CD4-positive, alpha-beta T cell (primary cell): ENCODE data around the gene ZBTB33. TPM values are rescaled to one million over a fixed set of nuclear protein-coding genes. Genes with fewer than 3 reads are reported as not detected.

Experiments used
- ATAC-seq: fragments of 200-7000 bp; cut with Tn5 transposase; one replicate; pipeline ENCODE4 v1.10.0; 2022; ENCODE audit warnings: mild to moderate bottlenecking; ENCODE audit not compliant: poor library complexity
- CTCF ChIA-PET: fragments of 350-600 bp; sonication (Branson Sonifier 250); formaldehyde crosslinking; loops from one replicate; lab custom pipeline; 2021; ENCODE audit warnings: antibody characterized with exemption, inconsistent platforms; lab: Charles Lee
- POLR2A ChIA-PET: fragments of 350-600 bp; sonication (Branson Sonifier 250); formaldehyde crosslinking; loops from one replicate; lab custom pipeline; 2021; ENCODE audit warnings: antibody characterized with exemption, inconsistent platforms; lab: Charles Lee
- DNase-seq, 14 experiments: peaks; one replicate each; pipeline ENCODE4 v3.0.0-alpha.2; 2013 to 2020; ENCODE audit warnings: mixed read lengths in 2 of 14
- H3K27ac ChIP-seq, 2 donors: one replicate each; pipeline versions ENCODE4 v1.5.1 to v1.7.0; 2013; ENCODE audit warnings: low read length in 2 of 2, low read depth in 1 of 2, mild to moderate bottlenecking in 1 of 2
- H3K27me3 ChIP-seq, 2 experiments: 1 replicate in 1 of 2; 2 replicates in 1 of 2; pipeline versions ENCODE4 v1.6.1 to v1.7.0; 2013; ENCODE audit warnings: low read length in 2 of 2, control low read depth in 1 of 2, mild to moderate bottlenecking in 1 of 2, moderate library complexity in 1 of 2; ENCODE audit not compliant: insufficient read depth in 2 of 2, control insufficient read depth in 1 of 2
- H3K36me3 ChIP-seq: one replicate; pipeline ENCODE4 v1.6.1; 2013; ENCODE audit warnings: low read length, control low read depth; ENCODE audit not compliant: insufficient read depth
- H3K4me1 ChIP-seq: one replicate; pipeline ENCODE4 v1.6.1; 2013; ENCODE audit warnings: low read length, control low read depth; ENCODE audit not compliant: insufficient read depth
- H3K4me3 ChIP-seq: one replicate; pipeline ENCODE4 v1.5.1; 2013; ENCODE audit warnings: mild to moderate bottlenecking, low read length, moderate library complexity
- H3K9me3 ChIP-seq, 2 experiments: 1 replicate in 1 of 2; 2 replicates in 1 of 2; pipeline versions ENCODE4 v1.6.1 to v1.7.0; 2013; ENCODE audit warnings: low read length in 2 of 2, mild to moderate bottlenecking in 2 of 2, control low read depth in 1 of 2, moderate library complexity in 1 of 2; ENCODE audit not compliant: control insufficient read depth in 1 of 2, insufficient read depth in 1 of 2
- H3K27ac Mint-ChIP-seq: one replicate; pipeline ENCODE4 v1.8.0; 2020; ENCODE audit warnings: mixed read lengths
- H3K27me3 Mint-ChIP-seq: one replicate; pipeline ENCODE4 v1.8.0; 2021; ENCODE audit warnings: mixed read lengths
- H3K36me3 Mint-ChIP-seq: one replicate; pipeline ENCODE4 v1.8.0; 2021; ENCODE audit warnings: low read depth, mixed read lengths
- H3K4me1 Mint-ChIP-seq: one replicate; pipeline ENCODE4 v1.8.0; 2021; ENCODE audit warnings: low read depth, mixed read lengths
- H3K4me3 Mint-ChIP-seq: one replicate; pipeline ENCODE4 v1.8.0; 2020; ENCODE audit warnings: mild to moderate bottlenecking, mixed read lengths
- H3K9me3 Mint-ChIP-seq: one replicate; pipeline ENCODE4 v1.8.0; 2020; ENCODE audit warnings: mixed read lengths
- CTCF ChIP-seq: fragments of 200-600 bp; IDR thresholded peaks from one replicate; pipeline ENCODE4 v1.8.0; 2022; ENCODE audit warnings: antibody characterized with exemption, mild to moderate bottlenecking
- intact Hi-C, 2 experiments: fragments of 100-400 bp; cut with DNase I in 1 of 2; cut with micrococcal nuclease in 1 of 2; formaldehyde crosslinking; loops; one replicate each; pipeline versions ENCODE4 v1.15.1 to v1.9.0; 2023 to 2025; cut with DNase I, micrococcal nuclease
- total RNA-seq, 174 experiments: library from RNA in 2 of 174; stranded (reverse) in 2 of 174; gene quantifications; one replicate each; pipeline ENCODE4 v1.2.3 and lab custom pipeline; 2021 to 2026

Gene ZBTB33
- total RNA-seq, 2 experiments from 2014 or later = 31.6 to 32.7 TPM

GRCh38 chrX:120286733-120287512 lies 36.3 kb downstream of the ZBTB33 start:
- H3K27ac ChIP-seq = no peak overlapping the region
- intact Hi-C loops = no loop called here
- CTCF ChIA-PET = no interaction called here

GRCh38 chrX:120287513-120288112 lies 37.0 kb downstream of the ZBTB33 start:
- H3K4me3 Mint-ChIP-seq = no peak overlapping the region
- ATAC-seq (no peak), DNase-seq (no peak)
- POLR2A ChIA-PET = no interaction called here
- H3K27ac Mint-ChIP-seq = no peak overlapping the region
- H3K9me3 Mint-ChIP-seq = no peaks in the 10 kb centered on the region
- no peak for TF ChIP-seq CTCF
- H3K4me1 ChIP-seq = no peaks in the 10 kb centered on the region
- H3K27me3 Mint-ChIP-seq = no peaks in the 10 kb centered on the region
- intact Hi-C loops = no loop called here
- H3K27me3 ChIP-seq = no peaks in the 10 kb centered on the region
- H3K36me3 ChIP-seq = no peaks in the 10 kb centered on the region
- no peaks in the 10 kb centered on the region for H3K36me3 Mint-ChIP-seq
- H3K4me1 Mint-ChIP-seq = no peaks in the 10 kb centered on the region
- no peak overlapping the region for H3K4me3 ChIP-seq
- H3K27ac ChIP-seq = no peak overlapping the region
- no peaks in the 10 kb centered on the region for H3K9me3 ChIP-seq
- CTCF ChIA-PET = no interaction called here

More at GRCh38 chrX:120286733-120287512, 36.3 kb downstream of the ZBTB33 start:
- H3K27me3 ChIP-seq = no peaks in the 10 kb centered on the region
- ATAC-seq (no peak), DNase-seq (no peak)
- H3K27ac Mint-ChIP-seq = no peak overlapping the region
- H3K36me3 Mint-ChIP-seq = no peaks in the 10 kb centered on the region
- no peaks in the 10 kb centered on the region for H3K9me3 ChIP-seq
- H3K4me3 ChIP-seq = no peak overlapping the region
- no peaks in the 10 kb centered on the region for H3K36me3 ChIP-seq
- no peaks in the 10 kb centered on the region for H3K27me3 Mint-ChIP-seq
- no peaks in the 10 kb centered on the region for H3K4me1 Mint-ChIP-seq
- no peak overlapping the region for H3K4me3 Mint-ChIP-seq
- POLR2A ChIA-PET = no interaction called here
- H3K9me3 Mint-ChIP-seq = no peaks in the 10 kb centered on the region
- H3K4me1 ChIP-seq = no peaks in the 10 kb centered on the region
- TF ChIP-seq CTCF = no peak

- ATAC-seq (no peak), DNase-seq (no peak)
- Histone ChIP-seq H3K4me1 (peaks cover 2% of the 10 kb centered on the region), H3K27me3 (no peaks in the 10 kb centered on the region), H3K27ac (no peak overlapping the region), H3K9me3 (no peaks in the 10 kb centered on the region), H3K4me3 (no peak overlapping the region), H3K36me3 (no peaks in the 10 kb centered on the region)
- TF ChIP-seq CTCF = no peak
- H3K36me3 Mint-ChIP-seq = no peaks in the 10 kb centered on the region
- intact Hi-C loops = no loop called here
- peaks cover 15% of the 10 kb centered on the region for H3K4me1 Mint-ChIP-seq
- no peak overlapping the region for H3K4me3 Mint-ChIP-seq
- no peaks in the 10 kb centered on the region for H3K9me3 Mint-ChIP-seq
- ChIA-PET CTCF (interaction anchor here (1.7 kb wide), 1 partner anchor 19 kb away, joined by 4 read pairs; no protein-coding TSS in a partner anchor), POLR2A (no interaction called here)
- H3K27ac Mint-ChIP-seq = no peak overlapping the region
- H3K27me3 Mint-ChIP-seq = no peaks in the 10 kb centered on the region
Observed at GRCh38 chrX:120290107-120290506, 39.5 kb downstream of the ZBTB33 start.
